Measurements from ENCODE around the gene MIGA2. TPM values are rescaled to one million over a fixed set of nuclear protein-coding genes. Genes with fewer than 3 reads are reported as not detected.
"Not testable (repeated sequence)": the region's sequence is repeated elsewhere in the genome, so short reads cannot be mapped to it uniquely, and the experiment has no call there.

MIGA2 gene
- total RNA-seq, 1 experiment from 2014 or later = 15.6 TPM

- DNase-seq (ENCODE audit: extremely low read depth, low read depth) = no peak
Observed at GRCh38 chr9:129033216-129033615, 3.2 kb upstream of the MIGA2 start.

GRCh38 chr9:129035838-129036237 is 588 bp upstream of the MIGA2 start:
- not testable (repeated sequence) for DNase-seq (ENCODE audit: extremely low read depth, low read depth)

- no peak for DNase-seq (ENCODE audit: extremely low read depth, low read depth)
Observed at GRCh38 chr9:129036923-129037766, 719 bp downstream of the MIGA2 start.

DNA sequence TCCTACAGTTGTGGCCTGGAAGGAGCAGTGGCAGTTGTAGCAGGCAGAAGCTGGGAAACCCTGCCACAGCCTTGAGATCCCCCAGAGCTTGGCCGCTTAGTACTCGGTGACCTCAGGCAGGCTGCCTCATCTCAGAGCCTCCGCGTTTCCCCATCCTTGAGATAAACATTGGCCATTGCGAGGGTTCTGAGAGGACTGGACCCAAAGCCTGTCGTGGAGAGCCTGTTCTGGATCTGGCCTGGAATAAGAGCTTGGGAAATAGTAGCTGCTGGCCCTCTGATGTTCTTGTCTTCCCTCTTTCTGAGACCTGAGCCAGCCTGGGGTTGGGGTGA is 1.3 kb downstream of the MIGA2 start:
- no peak for DNase-seq (ENCODE audit: extremely low read depth, low read depth)

GRCh38 chr9:129038109-129038852 is 1.9 kb downstream of the MIGA2 start:
- no peak for DNase-seq (ENCODE audit: extremely low read depth, low read depth)

GRCh38 chr9:129040113-129040643 is 3.8 kb downstream of the MIGA2 start:
- DNase-seq (ENCODE audit: extremely low read depth, low read depth) = no peak

- DNase-seq (ENCODE audit: extremely low read depth, low read depth) = no peak
Observed at GRCh38 chr9:129042016-129042415, 5.6 kb downstream of the MIGA2 start.

GRCh38 chr9:129052592-129052991 is 16.2 kb downstream of the MIGA2 start:
- DNase-seq (ENCODE audit: extremely low read depth, low read depth) = no peak

GRCh38 chr9:129053020-129053419 is 16.6 kb downstream of the MIGA2 start:
- no peak for DNase-seq (ENCODE audit: extremely low read depth, low read depth)

- DNase-seq (ENCODE audit: extremely low read depth, low read depth) = no peak
Observed at GRCh38 chr9:129054163-129054851, 17.9 kb downstream of the MIGA2 start.

DNA sequence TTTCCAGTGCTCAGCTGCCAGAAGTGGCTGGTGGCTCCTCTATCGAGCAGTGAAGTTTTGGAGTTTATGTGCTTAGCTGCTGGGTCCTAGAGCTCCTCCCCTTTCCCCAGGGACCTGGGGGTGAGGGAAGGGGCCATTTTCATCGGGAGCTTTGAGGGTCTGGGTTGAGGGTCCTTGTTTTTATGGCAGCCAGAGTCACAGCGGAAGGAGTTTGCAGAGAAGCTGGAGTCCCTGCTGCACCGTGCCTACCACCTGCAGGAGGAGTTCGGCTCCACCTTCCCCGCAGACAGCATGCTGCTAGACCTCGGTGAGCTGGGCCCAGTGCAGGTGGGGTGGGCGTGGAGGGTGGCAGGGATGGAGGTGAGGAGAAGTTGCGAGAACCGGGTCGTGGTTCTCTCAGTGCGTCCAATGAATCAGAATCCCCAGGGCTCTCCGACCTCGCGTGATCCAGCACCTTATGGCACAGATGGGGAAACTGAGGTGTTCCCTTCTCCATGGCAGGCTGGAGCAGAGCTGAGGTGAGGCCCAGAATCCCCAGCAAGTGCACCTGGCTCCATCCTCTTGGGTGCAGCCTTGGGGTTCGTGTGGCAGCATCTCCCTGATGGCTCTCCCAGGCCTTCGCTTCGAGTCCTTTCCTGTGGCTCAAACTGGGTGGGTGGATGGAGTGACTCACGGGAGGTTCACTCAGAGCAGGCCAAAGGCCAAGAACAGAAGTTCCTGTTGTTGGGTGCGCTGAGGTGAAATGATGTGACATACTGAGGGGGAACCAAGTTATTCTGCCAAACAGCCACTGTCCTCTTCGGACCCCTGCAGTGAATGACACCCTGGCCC is 22.8 kb downstream of the MIGA2 start:
- no peak for DNase-seq (ENCODE audit: extremely low read depth, low read depth)

DNA sequence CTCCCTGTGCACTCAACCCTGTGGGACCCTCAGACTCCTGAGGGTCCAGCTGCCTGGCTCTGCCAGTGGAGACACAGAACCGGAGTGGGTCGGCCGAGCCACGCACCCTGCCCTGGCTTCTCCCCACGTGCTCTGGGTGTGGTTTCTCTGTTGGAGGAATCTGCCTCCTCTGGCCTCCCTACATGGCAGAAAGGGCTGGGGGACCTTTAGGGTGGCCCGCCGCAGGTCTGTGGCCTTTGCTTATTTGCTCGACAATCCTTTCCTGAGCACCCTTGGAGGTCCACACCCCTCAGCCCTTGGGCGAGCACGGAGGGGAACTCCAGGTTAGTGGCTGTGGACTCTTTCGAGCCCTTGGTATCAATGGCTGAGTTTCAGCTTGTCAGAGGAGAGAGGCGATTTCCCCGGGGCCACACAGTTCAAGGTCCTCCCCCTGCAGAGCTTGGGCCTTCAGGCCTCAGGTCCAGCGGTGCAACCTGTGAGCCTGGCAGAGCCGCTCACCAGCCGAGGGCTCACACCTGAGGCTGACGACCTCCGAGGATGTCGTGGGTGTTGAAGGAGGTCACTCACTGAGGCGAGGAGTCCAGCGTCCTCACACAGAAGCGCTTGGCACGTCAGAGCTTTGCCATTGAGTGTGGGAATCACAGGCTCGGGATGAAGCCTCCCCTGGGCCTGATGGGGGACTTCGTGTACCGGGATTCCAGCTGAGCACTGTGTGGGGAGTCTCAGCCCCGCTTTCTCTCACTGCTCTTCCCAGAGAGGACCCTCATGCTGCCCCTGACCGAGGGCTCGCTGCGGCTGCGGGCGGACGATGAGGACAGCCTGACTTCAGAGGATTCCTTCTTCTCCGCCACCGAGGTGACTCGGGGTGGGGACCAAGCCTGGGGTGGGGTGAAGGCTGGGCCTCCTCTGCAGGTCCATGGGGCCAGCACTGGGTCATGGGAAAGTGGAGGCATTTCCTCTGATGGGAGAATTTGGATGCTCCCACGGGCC is 23.7 kb downstream of the MIGA2 start:
- no peak for DNase-seq (ENCODE audit: extremely low read depth, low read depth)

GRCh38 chr9:129060991-129061390 is 24.6 kb downstream of the MIGA2 start:
- no peak for DNase-seq (ENCODE audit: extremely low read depth, low read depth)

DNA sequence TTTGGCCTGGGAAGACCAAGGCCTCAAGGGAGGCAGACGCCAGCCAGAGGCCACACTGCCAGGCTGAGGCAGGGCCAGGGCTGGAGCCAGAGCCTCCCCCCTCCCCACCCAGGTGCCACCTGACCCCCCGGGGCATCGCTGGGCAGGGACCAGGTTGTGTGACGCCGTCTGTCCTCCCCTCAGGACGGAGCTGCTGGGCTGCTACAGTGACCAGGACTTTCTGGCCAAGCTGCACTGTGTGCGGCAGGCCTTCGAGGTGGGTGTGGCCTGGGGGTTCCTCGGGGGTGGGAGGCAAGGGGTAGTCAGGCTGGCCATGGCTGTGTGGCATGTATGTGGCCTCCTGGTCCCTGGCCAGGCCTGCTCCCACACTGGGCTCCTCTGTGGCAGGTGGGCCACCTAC is 26.6 kb downstream of the MIGA2 start:
- no peak for DNase-seq (ENCODE audit: extremely low read depth, low read depth)

DNA sequence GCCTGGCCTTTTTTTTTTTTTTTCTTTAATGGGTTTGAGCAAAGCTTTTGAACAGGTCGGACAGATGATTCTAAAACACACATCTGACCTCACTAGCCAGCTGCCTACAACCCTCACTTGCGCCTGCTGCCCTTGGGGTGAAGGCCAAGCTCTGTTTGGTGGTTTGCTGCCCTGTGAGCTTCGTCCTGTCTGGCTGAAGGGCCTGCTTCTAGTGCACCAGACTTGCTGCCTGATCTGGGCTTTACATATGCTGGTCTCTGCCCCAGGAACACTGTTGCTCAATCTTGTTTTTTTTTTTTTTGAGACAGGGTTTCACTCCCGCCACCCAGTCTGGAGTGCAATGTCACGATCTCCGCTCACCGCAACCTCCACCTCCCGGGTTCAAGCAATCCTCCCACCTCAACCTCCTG is 28.1 kb downstream of the MIGA2 start:
- DNase-seq (ENCODE audit: extremely low read depth, low read depth) = no peak

DNA sequence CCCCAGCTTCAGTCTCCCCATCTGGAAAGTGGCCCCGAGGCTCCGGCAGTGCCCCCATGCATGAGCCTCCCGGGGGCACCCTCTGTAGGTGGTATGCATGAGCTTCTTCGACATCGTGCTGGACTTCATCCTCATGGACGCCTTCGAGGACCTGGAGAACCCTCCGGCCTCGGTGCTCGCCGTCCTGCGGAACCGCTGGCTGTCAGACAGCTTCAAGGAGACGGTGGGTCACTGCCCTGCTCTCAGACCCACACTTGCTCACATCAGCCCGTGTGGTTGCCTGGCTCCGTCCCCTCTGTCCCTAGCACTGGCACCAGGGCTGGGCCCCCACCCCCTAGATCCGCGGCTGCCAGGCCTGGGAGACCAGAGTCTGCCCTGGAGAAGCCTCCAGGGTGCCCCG is 31.7 kb downstream of the MIGA2 start:
- no peak for DNase-seq (ENCODE audit: extremely low read depth, low read depth)

DNA sequence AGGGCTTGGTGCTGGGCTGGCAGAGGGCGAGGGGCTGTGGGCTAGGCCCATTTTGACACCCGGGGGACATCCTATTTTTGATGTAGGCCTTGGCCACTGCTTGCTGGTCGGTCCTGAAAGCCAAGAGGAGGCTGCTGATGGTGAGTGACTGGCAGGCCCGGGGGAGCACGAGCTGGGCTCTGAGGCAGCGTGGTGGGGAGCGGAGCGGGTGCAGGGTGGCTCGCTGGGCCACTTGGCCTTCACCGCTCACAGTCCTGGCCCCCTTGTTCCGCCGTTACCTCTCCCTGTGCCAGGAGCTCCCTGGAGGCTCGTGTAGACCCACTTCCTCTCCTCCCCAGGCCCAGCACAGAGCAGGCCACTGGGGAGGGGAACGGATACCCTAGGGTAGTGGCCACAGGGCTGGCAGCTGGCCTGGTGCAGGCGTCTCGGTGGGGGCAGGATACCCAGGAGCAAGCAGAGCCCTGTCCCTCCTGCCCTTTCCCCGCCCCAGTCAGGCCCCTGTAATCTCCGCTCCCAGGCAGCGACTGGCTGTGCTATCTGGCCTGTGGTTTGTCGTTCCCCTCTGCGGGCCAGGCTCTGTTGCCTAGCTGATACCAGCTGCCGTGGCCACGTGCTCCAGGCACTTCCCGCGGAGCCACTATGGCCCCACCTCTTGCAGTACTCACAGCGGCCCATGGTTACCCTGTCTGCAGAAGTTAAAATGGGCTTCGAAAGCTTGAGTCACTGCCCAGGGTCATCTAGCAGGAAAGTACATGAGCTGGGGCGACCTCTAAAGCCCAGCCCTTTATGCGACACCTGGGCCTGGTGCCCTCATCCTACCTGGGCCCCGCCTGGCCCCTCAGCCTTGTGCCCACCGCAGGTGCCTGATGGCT is 32.8 kb downstream of the MIGA2 start:
- DNase-seq (ENCODE audit: extremely low read depth, low read depth) = no peak
